Suprapubic skin (tissue), 4 donors: ENCODE measurements around the gene TNNC1. TPM values are rescaled to one million over a fixed set of nuclear protein-coding genes. Genes with fewer than 3 reads are reported as not detected.

ENCODE experiments used
- DNase-seq, 2 donors: peaks; one replicate each; pipeline ENCODE4 v3.0.0-alpha.2; 2019; ENCODE audit warnings: low spot score in 2 of 2
- H3K27ac ChIP-seq: fragments of 200-600 bp; sonication (generic); one replicate; pipeline ENCODE4 v1.5.1; 2019
- H3K27me3 ChIP-seq: fragments of 200-600 bp; sonication (generic); one replicate; pipeline ENCODE4 v1.5.1; 2019
- H3K36me3 ChIP-seq: fragments of 200-600 bp; sonication (generic); one replicate; pipeline ENCODE4 v1.5.1; 2019
- H3K4me1 ChIP-seq: fragments of 200-600 bp; sonication (generic); one replicate; pipeline ENCODE4 v1.5.1; 2019
- H3K4me3 ChIP-seq: fragments of 200-600 bp; sonication (generic); one replicate; pipeline ENCODE4 v1.5.1; 2019; ENCODE audit warnings: mild to moderate bottlenecking
- H3K9me3 ChIP-seq: fragments of 200-600 bp; sonication (generic); one replicate; pipeline ENCODE4 v1.5.1; 2019
- CTCF ChIP-seq, 2 donors: fragments of 200-600 bp in 1 of 2; fragments of 450-650 bp in 1 of 2; sonication (generic) in 1 of 2; IDR thresholded peaks; one replicate each; pipeline ENCODE4 v1.5.1; 2016 to 2019; ENCODE audit warnings: antibody characterized with exemption in 2 of 2, mild to moderate bottlenecking in 1 of 2, moderate library complexity in 1 of 2
- EP300 ChIP-seq: sonication (generic); formaldehyde crosslinking; IDR thresholded peaks from one replicate; pipeline ENCODE4 v1.6.1; 2017; ENCODE audit warnings: antibody characterized with exemption
- POLR2A ChIP-seq, 2 donors: fragments of 450-650 bp; IDR thresholded peaks; one replicate each; pipeline ENCODE4 v1.6.1; 2017; ENCODE audit warnings: antibody characterized with exemption in 2 of 2, mild to moderate bottlenecking in 2 of 2, moderate library complexity in 2 of 2
- POLR2AphosphoS5 ChIP-seq, 3 donors: sonication (generic); formaldehyde crosslinking; IDR thresholded peaks; one replicate each; pipeline ENCODE4 v1.6.1; 2017; ENCODE audit warnings: antibody characterized with exemption in 3 of 3
- WGBS: methylation state at CpG from one replicate; pipeline ENCODE4 v1.1.5; 2018; 5-methylcytosine and 5-hydroxymethylcytosine counted together
- total RNA-seq, 4 donors: library from RNA; depleted of rRNA; stranded (reverse); fragments of >200 nt; gene quantifications; one replicate each; pipeline ENCODE4 v1.1.0, GENCODE V29; 2016

Gene TNNC1
- total RNA-seq, 4 donors from 2014 or later = 1.4 to 15.9 (median 8.4) TPM

GRCh38 chr3:52446631-52447511, 7.0 kb downstream of the TNNC1 start:
- WGBS = 26% methylated on average over 11 of the region's 13 CpGs
- no peaks in the 10 kb centered on the region for H3K36me3 ChIP-seq
- DNase-seq = peak in 1 of 2 donors; percentile 78
- no peak overlapping the region for H3K27ac ChIP-seq
- TF ChIP-seq CTCF (IDR thresholded peaks at IDR 0.05) (peak; percentile 98 to 99), POLR2A (IDR thresholded peaks at IDR 0.05) (no peak), POLR2AphosphoS5 (IDR thresholded peaks at IDR 0.05) (no peak), EP300 (no peak)
- no peak overlapping the region for H3K4me3 ChIP-seq
- H3K4me1 ChIP-seq = peaks cover 25% of the 10 kb centered on the region
- H3K9me3 ChIP-seq = no peaks in the 10 kb centered on the region
- no peaks in the 10 kb centered on the region for H3K27me3 ChIP-seq

- DNase-seq = no peak
- Histone ChIP-seq H3K27ac (no peak overlapping the region), H3K4me1 (peaks cover 28% of the 10 kb centered on the region), H3K27me3 (no peaks in the 10 kb centered on the region), H3K4me3 (no peak overlapping the region), H3K9me3 (no peaks in the 10 kb centered on the region), H3K36me3 (no peaks in the 10 kb centered on the region)
- TF ChIP-seq POLR2A (IDR thresholded peaks at IDR 0.05) = no peak
- no peak for TF ChIP-seq CTCF (IDR thresholded peaks at IDR 0.05)
- TF ChIP-seq POLR2AphosphoS5 (IDR thresholded peaks at IDR 0.05) = no peak
- no peak for TF ChIP-seq EP300
- 93% methylated on average over 3 of the region's 4 CpGs for WGBS
Observed at GRCh38 chr3:52446042-52446441, 7.8 kb downstream of the TNNC1 start.

- Histone ChIP-seq H3K36me3 (no peaks in the 10 kb centered on the region), H3K9me3 (no peaks in the 10 kb centered on the region), H3K4me3 (peak within 1 kb of the TSS; percentile 46), H3K4me1 (peaks cover 23% of the 10 kb centered on the region), H3K27ac (no peak within 1 kb of the TSS), H3K27me3 (no peaks in the 10 kb centered on the region)
- WGBS = 38% methylated on average over 9 of the region's 19 CpGs
- peak; percentile 85 to 93 for DNase-seq
- TF ChIP-seq EP300 (no peak), POLR2AphosphoS5 (IDR thresholded peaks at IDR 0.05) (no peak), POLR2A (IDR thresholded peaks at IDR 0.05) (no peak), CTCF (IDR thresholded peaks at IDR 0.05) (peak; percentile 62 to 77)
Observed at GRCh38 chr3:52444860-52445793, 8.7 kb downstream of the TNNC1 start, which contains the start of gene SEMA3G. Gene SEMA3G (minus strand): TSS chr3:52445103. CDS start chr3:52445027, 76 bp downstream.

GRCh38 chr3:52443791-52444687, 9.8 kb downstream of the TNNC1 start:
- TF ChIP-seq POLR2A (IDR thresholded peaks at IDR 0.05) (no peak), CTCF (IDR thresholded peaks at IDR 0.05) (no peak), POLR2AphosphoS5 (IDR thresholded peaks at IDR 0.05) (no peak), EP300 (no peak)
- 77% methylated on average over 24 of the region's 25 CpGs for WGBS
- Histone ChIP-seq H3K4me3 (peak overlapping the region; percentile 46), H3K4me1 (peaks cover 18% of the 10 kb centered on the region), H3K36me3 (no peaks in the 10 kb centered on the region), H3K27ac (no peak overlapping the region), H3K9me3 (no peaks in the 10 kb centered on the region), H3K27me3 (no peaks in the 10 kb centered on the region)
- peak in 1 of 2 donors; percentile 58 for DNase-seq
